Esophagus muscularis mucosa (tissue), 4 donors: Measurements from ENCODE around the gene VEPH1.

Experiments used
- CTCF ChIP-seq, 3 experiments: fragments of 200-600 bp in 2 of 3; fragments of 450-650 bp in 1 of 3; sonication (generic) in 2 of 3; IDR thresholded peaks; one replicate each; pipeline ENCODE4 v1.5.1; 2017 to 2019; ENCODE audit warnings: antibody characterized with exemption in 3 of 3, mild to moderate bottlenecking in 2 of 3, moderate library complexity in 1 of 3
- EP300 ChIP-seq: sonication (generic); formaldehyde crosslinking; IDR thresholded peaks from one replicate; pipeline ENCODE4 v1.6.1; 2017; ENCODE audit warnings: antibody characterized with exemption
- POLR2A ChIP-seq: fragments of 450-650 bp; IDR thresholded peaks from one replicate; pipeline ENCODE4 v1.6.1; 2017; ENCODE audit warnings: antibody characterized with exemption, moderate library complexity, mild to moderate bottlenecking, low read depth

- TF ChIP-seq CTCF (IDR thresholded peaks at IDR 0.05) (no peak), POLR2A (no peak), EP300 (no peak)
These were observed 27.6 kb upstream of the VEPH1 start for GRCh38 chr3:157530637-157531300.
